ENCODE measurements around the gene SPTB. TPM values are rescaled to one million over a fixed set of nuclear protein-coding genes. Genes with fewer than 3 reads are reported as not detected.

SPTB gene
- total and polyA plus RNA-seq, 9 of the 15 experiments (the other 6 are each of a cell fraction or from before 2014, with no cell fraction given): 0.21 to 45.9 (median 11.7) TPM

DNA sequence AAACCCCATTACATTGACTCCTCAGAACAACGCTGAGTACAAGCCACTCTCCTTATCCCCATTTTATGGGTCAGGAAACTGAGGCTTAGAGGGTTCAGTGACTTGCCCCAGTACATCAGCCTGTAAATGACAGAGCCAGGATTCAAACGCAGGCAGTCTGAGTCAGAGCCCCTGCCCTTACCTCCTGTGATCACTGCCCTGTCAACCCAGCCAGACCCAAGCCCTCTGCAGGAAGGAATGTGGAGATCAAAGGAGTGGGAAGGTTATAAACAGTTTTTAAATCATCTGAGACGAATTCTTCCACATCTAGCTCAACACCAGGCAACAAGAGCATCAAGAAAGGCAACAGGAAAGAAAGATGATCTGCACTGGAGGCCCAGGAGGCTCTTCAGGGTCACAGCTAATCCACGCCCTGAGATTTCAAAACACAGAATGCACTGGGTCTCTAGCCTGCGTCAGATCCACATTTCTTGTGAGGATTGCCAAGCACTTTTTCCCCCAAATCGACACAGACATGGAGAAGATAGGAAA, 38.5 kb downstream of the SPTB start (continued):
- TF ChIP-seq, protein P1, sequence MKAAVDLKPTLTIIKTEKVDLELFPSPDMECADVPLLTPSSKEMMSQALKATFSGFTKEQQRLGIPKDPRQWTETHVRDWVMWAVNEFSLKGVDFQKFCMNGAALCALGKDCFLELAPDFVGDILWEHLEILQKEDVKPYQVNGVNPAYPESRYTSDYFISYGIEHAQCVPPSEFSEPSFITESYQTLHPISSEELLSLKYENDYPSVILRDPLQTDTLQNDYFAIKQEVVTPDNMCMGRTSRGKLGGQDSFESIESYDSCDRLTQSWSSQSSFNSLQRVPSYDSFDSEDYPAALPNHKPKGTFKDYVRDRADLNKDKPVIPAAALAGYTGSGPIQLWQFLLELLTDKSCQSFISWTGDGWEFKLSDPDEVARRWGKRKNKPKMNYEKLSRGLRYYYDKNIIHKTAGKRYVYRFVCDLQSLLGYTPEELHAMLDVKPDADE (conservative IDR thresholded peaks at IDR 0.05; ENCODE audit: control insufficient read depth, low read depth, low read length): no peak
- TF ChIP-seq CTCF (IDR thresholded peaks at IDR 0.05 in 2 of 3, conservative IDR thresholded peaks at IDR 0.05 in 1 of 3; ENCODE audit: insufficient read depth in 2 of 3, low read depth in 1 of 3, low read length in 3 of 3): peak; percentile 43 to 61 (median 47)
- TF ChIP-seq ZZZ3 (IDR thresholded peaks at IDR 0.05): no peak
- TF ChIP-seq MECOM (CRISPR knock-in tag; IDR thresholded peaks at IDR 0.05): no peak
- TF ChIP-seq, protein P2, sequence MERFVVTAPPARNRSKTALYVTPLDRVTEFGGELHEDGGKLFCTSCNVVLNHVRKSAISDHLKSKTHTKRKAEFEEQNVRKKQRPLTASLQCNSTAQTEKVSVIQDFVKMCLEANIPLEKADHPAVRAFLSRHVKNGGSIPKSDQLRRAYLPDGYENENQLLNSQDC (CRISPR knock-in tag; IDR thresholded peaks at IDR 0.05): no peak
- TF ChIP-seq BCOR (IDR thresholded peaks at IDR 0.05): peak; percentile 95
- TF ChIP-seq SRSF1 (IDR thresholded peaks at IDR 0.05; ENCODE audit: low read depth, low read length): no peak
- TF ChIP-seq ZKSCAN3 (CRISPR knock-in tag; IDR thresholded peaks at IDR 0.05): no peak
- TF ChIP-seq FOXK2 (conservative IDR thresholded peaks at IDR 0.05 in 1 of 2, IDR thresholded peaks at IDR 0.05 in 1 of 2; ENCODE audit: low read depth in 2 of 2): 0 out of 4 replicates have a peak, but pooled peaks of 1 of the 2 experiments have one; percentile 16
- 0 out of 2 replicates have a peak, but pooled peaks have one; percentile 20 for TF ChIP-seq TRIM28 (IDR thresholded peaks at IDR 0.05)
- no peak for TF ChIP-seq JUND (IDR thresholded peaks at IDR 0.05; ENCODE audit: borderline replicate concordance, low read depth, low read length)
- TF ChIP-seq JUND (tag; IDR thresholded peaks at IDR 0.05; ENCODE audit: borderline replicate concordance, low read depth, low read length): peak; percentile 31; the same call in 1 of the 3 replicates
- no peak for TF ChIP-seq NCOA1 (IDR thresholded peaks at IDR 0.05; ENCODE audit: low read depth)
- no peak for TF ChIP-seq YBX1 (IDR thresholded peaks at IDR 0.05)
- TF ChIP-seq ZC3H8 (IDR thresholded peaks at IDR 0.05): no peak
- no peak for TF ChIP-seq MCM2 (IDR thresholded peaks at IDR 0.05; ENCODE audit: low read depth)
- 0 out of 2 replicates have a peak, but pooled peaks have one; percentile 4 for TF ChIP-seq ATF7 (IDR thresholded peaks at IDR 0.05)

Measured in K562 (cell line).